Stimulated activated CD8-positive, alpha-beta memory T cell treated with anti-CD3 and anti-CD28 coated beads, Interleukin-4, amount 100 ng/mL, for 4 hours (primary cell): ENCODE data around the gene KCTD8.

ENCODE experiments used
- DNase-seq, 2 donors: peaks; one replicate each; pipeline ENCODE4 v3.0.0-alpha.2; 2020; ENCODE audit warnings: low read depth in 2 of 2, low spot score in 1 of 2

The KCTD8 gene

DNA sequence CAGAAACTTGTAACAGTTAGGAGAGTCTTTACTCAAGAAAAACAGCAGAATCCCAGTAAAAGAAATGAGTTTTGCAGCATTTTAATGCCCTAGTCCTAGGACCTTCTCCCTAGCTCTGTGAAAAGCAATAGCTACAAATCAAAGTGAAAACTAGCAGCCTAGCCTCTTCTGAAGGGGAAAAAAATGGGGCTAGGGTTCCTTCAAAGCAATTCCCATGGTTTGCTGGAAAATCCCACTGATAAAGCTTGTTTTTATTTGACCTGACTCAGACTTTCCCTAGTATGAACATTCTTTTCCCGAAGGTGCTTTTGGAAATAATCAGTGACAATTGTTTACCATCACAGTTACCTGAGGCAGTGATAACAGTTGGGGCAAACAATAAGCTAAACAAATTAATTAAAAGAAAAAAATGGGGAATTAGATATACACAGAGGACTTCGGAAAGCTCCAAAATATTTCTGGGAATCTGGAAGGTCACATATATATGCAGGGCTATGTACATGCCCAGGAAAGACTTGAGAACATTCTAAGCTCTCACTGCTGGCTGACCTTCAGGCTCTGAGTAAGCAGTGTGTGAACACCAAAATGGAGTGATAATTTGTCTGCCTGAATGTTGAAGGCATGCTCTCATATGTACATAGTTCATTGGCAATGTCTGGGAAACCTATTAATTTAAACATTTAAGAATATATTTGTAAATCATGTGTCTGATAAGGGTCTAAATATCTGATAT, 285.9 kb downstream of the KCTD8 start:
- DNase-seq = no peak

DNA sequence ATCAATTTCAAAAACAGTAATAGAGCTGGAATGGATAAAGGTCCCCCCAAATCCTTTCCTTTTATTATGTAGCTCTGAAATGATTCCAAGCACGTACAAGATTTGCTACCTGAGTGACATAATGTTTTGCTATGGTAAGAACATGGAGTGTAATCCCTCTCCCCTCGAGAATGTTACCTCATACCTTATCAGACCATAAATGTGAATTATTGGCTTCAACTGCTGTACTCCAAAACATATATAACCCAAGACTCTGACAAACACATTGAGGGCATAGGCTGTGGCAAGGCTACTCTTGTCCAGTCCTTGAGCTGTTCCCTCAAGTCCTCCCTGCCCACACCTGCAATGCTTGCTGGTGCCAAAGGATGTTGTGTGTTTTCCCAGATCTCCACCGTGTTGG, 286.9 kb downstream of the KCTD8 start:
- DNase-seq = no peak

DNA sequence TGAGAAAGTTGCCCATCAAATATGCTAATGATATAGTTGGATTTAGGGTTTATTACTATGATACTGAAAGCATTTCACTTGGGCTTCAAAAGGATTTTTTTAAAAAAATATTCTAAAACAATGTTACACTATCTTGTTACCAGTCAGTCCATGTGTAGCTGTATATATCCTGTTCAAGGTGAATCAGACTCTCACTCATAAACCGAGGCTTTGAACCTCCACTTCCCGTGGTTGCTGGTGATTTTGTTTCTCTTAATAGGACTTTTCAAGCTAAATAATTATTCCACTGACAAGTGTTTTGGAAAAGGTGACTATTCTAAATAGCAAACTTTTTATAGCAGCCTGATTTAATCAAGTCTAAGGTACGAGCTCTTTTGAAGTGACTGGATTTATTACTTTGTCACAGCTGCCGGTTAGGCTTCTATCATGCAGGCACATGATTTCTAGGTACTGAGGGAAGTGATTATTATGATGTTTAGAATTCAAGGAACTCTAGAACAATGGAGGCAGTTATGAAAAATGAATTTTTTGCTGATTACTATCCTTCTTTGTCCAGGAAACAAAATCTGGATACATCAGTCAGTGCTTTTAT, 287.7 kb downstream of the KCTD8 start:
- no peak for DNase-seq

DNA sequence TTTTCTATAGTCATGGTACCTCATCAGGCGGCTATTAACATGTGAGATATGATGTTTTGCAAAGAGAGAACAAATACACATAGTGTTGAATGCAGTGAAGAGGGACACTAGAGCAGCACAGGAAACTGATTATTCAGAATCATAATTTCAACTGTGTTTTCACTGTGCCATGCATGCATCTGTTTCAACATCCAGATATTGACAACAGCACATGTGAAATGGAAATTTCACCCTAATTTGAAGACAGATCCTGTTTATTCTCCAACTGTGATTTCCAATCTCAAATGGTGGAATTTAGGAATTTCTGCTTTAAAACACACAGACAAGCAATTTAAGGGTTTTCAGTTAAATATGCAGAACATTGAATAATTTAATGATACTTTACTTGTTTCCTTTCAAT, 288.6 kb downstream of the KCTD8 start:
- no peak for DNase-seq

DNA sequence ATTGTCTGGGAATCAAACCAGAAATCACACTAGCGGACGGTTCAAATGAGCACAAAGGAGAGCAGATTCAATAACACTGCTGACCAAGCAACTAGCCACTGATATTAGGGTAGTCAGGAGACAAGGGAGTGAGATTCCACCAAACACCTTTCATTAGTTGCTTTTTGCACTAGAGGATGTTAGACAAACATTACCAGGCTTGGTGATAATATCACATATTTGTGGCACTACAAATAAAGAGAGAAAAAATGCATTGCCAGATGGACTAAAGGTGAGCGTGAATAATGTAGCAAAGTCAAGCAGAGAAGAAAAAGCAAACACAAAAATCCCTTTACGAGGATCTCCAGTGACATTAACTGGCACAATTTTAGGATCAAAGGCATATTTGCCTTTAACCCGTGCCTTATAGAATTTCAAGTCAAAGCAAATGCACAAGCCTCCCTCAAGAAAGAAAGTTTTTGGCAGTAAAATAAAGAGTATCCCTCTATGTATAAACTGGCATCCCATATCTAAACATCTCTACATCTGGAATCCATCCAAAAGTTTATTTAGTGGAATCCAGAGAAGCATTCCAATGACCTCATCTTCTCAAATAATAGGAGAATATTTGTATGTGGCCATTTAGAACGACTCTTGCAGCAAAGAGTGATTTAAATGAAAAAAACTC, 290.9 kb downstream of the KCTD8 start:
- DNase-seq = no peak

DNA sequence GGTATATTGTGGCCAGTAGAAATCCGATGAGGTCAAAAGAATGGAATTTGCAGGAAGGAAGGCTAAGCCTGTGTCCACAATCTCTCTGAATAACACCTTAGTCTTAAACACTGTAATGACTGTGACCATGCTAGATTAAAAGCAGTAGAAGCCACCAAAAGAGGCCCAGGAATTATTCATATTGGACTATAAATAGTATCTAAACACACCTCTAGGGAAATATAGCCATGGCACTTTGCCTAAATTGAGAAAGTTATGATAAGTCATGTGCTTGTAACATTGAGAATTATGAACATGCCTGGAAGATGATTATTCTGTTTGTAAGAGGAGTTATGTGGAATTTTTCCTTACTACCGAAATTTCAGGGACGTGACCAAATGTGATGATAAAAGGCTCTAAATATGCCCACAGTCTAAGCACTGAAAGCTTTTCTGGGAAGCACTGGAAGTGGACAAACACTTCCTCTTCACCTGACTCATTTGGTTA, 298.5 kb downstream of the KCTD8 start:
- no peak for DNase-seq

DNA sequence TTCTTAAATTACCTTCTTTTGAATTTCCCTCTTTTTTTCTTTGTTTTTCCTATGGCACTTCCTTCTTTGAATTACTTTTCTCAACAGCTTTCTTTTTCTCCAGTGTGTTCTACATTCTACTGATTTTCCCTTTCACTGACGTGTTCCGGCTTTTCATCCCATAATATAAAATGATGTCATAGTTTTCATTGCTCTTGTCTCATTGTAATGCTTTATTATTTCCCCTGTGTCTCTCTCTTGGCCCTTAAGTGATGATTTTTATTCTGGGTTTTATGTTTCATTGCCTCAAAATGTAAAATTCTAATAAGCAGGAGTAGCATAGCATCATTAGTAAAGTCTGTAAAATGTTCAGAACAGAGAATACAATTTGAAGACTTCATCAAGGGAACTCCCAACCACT, 299.3 kb downstream of the KCTD8 start:
- no peak for DNase-seq

DNA sequence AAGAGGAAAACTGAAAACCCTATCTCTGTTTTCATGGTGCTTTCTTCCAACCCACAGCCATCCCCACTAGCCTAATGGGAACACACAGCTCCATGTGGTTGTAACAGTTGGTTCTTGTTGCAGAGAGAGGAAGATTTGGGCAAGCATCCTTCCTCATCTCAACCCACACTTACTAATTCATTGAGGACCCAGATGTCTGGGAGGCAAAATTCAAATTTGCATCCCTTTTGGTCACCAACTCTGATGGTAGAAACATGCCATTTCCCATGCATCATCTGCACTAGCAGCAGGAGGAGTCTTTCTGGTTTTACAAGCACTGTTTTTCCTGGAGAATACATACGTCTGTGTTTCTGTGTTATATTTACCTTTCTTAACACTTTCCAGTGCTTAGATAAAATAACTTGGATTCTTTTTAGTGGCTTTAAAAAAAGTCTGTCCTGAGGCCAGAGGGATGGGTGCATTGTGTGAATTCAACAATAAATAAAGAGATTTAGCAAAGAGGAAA, 301.0 kb downstream of the KCTD8 start:
- no peak for DNase-seq

DNA sequence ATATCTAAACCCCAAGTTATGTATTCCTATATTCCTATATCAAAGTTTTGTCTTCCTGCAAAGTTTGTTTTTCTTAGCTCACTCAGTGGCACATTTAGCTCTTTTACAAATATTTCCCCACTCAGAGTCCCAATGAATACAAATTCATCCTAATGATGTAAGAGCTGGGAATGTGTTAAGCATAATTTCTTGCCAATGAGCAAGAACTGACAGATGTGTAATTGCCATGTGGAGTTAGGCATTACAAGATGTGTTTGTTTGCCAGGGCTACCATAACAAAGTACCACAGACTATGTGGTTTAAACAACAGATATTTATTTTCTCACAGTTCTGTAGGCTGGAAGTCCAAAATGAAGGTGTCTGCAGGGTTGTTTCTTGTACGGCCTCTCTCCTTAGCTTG, 302.1 kb downstream of the KCTD8 start:
- DNase-seq = no peak

DNA sequence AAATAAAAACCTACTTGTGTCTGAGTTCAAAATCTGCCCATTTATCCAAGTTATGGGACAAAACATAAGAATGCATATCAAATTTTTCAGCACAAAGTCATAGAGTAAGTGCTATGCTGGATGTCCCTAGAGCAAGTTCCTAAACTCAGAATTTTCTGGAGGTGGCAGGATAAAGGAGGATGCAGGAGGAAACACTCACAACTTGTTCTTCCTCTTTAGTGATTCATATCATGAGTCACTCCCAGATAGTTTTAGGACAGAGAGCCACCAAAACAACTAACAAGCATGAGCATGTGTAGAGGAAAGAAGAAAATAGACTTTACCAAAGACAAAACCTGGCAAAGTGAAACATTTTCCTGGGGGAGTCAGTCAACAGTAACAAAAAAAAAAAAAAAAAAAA, 302.7 kb downstream of the KCTD8 start:
- no peak for DNase-seq

DNA sequence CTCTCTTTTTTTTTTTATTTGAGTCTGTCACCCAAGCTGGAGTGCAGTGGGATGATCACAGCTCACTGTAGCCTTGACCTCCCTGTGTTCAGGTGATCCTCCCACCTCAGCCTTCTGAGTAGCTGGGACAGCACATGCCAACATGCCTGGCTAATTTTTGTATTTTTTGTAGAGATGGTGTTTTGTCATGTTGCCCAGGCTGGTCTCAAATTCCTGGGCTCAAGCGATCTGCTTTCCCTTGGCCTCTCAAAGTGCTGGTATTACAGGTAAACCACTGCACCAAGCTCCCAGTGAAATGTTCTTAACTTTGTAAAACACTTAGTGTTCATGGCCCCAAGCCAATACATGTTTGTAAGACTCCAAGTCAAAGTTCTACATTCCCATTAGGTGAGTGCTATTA, 316.1 kb downstream of the KCTD8 start:
- no peak for DNase-seq
